ENCODE data around the gene TOMM70.

DNA sequence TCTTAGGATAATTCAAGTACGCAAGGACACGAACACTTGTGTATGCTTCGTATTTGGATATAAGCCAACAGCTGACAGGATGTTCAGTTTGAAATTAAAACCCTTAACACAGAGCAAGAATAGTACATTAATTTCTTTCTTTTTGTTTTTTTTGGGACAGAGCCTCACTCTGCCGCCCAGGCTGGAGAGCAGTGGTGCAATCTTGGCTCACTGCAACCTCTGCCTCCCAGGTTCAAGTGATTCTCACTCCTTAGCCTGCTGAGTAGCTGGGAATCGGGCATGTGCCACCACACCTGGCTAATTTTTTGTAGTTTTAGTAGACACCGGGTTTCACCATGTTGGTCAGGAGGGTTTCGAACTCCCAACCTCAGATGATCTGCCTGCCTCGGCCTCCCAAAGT is 32.4 kb downstream of the TOMM70 start:
- TF ChIP-seq, protein P1, sequence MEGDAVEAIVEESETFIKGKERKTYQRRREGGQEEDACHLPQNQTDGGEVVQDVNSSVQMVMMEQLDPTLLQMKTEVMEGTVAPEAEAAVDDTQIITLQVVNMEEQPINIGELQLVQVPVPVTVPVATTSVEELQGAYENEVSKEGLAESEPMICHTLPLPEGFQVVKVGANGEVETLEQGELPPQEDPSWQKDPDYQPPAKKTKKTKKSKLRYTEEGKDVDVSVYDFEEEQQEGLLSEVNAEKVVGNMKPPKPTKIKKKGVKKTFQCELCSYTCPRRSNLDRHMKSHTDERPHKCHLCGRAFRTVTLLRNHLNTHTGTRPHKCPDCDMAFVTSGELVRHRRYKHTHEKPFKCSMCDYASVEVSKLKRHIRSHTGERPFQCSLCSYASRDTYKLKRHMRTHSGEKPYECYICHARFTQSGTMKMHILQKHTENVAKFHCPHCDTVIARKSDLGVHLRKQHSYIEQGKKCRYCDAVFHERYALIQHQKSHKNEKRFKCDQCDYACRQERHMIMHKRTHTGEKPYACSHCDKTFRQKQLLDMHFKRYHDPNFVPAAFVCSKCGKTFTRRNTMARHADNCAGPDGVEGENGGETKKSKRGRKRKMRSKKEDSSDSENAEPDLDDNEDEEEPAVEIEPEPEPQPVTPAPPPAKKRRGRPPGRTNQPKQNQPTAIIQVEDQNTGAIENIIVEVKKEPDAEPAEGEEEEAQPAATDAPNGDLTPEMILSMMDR (IDR thresholded peaks at IDR 0.05 in 8 of 11, conservative IDR thresholded peaks at IDR 0.05 in 3 of 11) = no peak
- no peak for TF ChIP-seq POLR2A (IDR thresholded peaks at IDR 0.05)
